ENCODE data around the gene PAX2.

PAX2 gene

GRCh38 chr10:100876585-100877460, 131.4 kb downstream of the PAX2 start:
- Histone ChIP-seq H3K27ac (ENCODE audit: low read depth, low read length) (no peak overlapping the region), H3K9ac (ENCODE audit: low read depth, low read length) (no peak overlapping the region), H3K27me3 (ENCODE audit: insufficient read depth, low read length) (peaks cover 29% of the 10 kb centered on the region), H3K4me1 (ENCODE audit: insufficient read depth, low read length) (peaks cover 15% of the 10 kb centered on the region), H3K4me3 (ENCODE audit: low read length) (no peak overlapping the region), H3K9me3 (ENCODE audit: insufficient read depth, low read depth, low read length) (no peaks in the 10 kb centered on the region), H3K36me3 (ENCODE audit: insufficient read depth, low read length) (no peaks in the 10 kb centered on the region)
- WGBS = 73% methylated on average over 24 of the region's 24 CpGs

GRCh38 chr10:100877461-100877850, 132.1 kb downstream of the PAX2 start:
- no peak overlapping the region for H3K4me3 ChIP-seq (ENCODE audit: low read length)
- 92% methylated on average over 11 of the region's 11 CpGs for WGBS

GRCh38 chr10:100878291-100878910, 133.0 kb downstream of the PAX2 start:
- Histone ChIP-seq H3K27ac (ENCODE audit: low read depth, low read length) (no peak overlapping the region), H3K27me3 (ENCODE audit: insufficient read depth, low read length) (peaks cover 26% of the 10 kb centered on the region), H3K4me3 (ENCODE audit: low read length) (no peak overlapping the region), H3K9ac (ENCODE audit: low read depth, low read length) (no peak overlapping the region), H3K36me3 (ENCODE audit: insufficient read depth, low read length) (no peaks in the 10 kb centered on the region), H3K9me3 (ENCODE audit: insufficient read depth, low read depth, low read length) (no peaks in the 10 kb centered on the region), H3K4me1 (ENCODE audit: insufficient read depth, low read length) (peaks cover 13% of the 10 kb centered on the region)
- 17% methylated on average over 5 of the region's 5 CpGs for WGBS

More at GRCh38 chr10:100877461-100877850, 132.1 kb downstream of the PAX2 start:
- no peaks in the 10 kb centered on the region for H3K9me3 ChIP-seq (ENCODE audit: insufficient read depth, low read depth, low read length)
- H3K4me1 ChIP-seq (ENCODE audit: insufficient read depth, low read length) = peaks cover 15% of the 10 kb centered on the region
- H3K36me3 ChIP-seq (ENCODE audit: insufficient read depth, low read length) = no peaks in the 10 kb centered on the region
- no peak overlapping the region for H3K27ac ChIP-seq (ENCODE audit: low read depth, low read length)
- H3K27me3 ChIP-seq (ENCODE audit: insufficient read depth, low read length) = peaks cover 26% of the 10 kb centered on the region
- no peak overlapping the region for H3K9ac ChIP-seq (ENCODE audit: low read depth, low read length)
